ENCODE data around the gene SUCNR1. TPM values are rescaled to one million over a fixed set of nuclear protein-coding genes. Genes with fewer than 3 reads are reported as not detected.

Gene SUCNR1
- total RNA-seq, 1 experiment from 2014 or later: not detected

DNA sequence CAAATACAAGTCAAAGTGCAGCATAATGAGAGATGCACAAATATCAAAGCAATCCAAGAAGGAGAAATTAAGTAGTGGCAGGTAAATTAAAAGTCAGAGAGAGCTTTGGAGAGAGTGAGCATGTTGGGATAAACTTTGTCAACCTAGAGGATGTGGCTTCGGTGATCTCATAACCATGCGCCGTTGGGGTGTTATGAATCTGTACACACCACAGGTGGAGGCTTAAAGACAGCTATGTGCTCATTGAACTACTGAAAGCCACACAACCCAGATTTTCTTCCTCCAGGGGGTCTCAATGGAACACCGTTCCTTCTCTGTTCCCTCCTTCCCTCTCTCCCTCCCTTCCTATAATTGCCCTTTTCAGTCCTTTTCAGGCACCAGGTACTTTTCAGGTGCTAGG lies 52.0 kb downstream of the SUCNR1 start:
- ATAC-seq: peak; percentile 62; the same call in 1 of the 2 replicates
- Histone ChIP-seq H3K9me3 (ENCODE audit: control insufficient read depth, insufficient read depth, low read depth, low read length) (no peaks in the 10 kb centered on the region), H3K4me1 (ENCODE audit: control insufficient read depth, insufficient read depth, low read length) (no peaks in the 10 kb centered on the region), H3K27ac (ENCODE audit: low read length) (no peak overlapping the region), H3K27me3 (ENCODE audit: control insufficient read depth, insufficient read depth, low read length) (no peaks in the 10 kb centered on the region), H3K4me3 (ENCODE audit: low read depth in 2 of 2, low read length in 2 of 2) (no peak overlapping the region), H3K36me3 (ENCODE audit: control insufficient read depth, insufficient read depth, low read length) (no peaks in the 10 kb centered on the region)
- ChIA-PET CTCF (no interaction called here), POLR2A (no interaction called here)
- TF ChIP-seq SIN3A (IDR thresholded peaks at IDR 0.05; ENCODE audit: borderline replicate concordance, insufficient read depth, low read depth, low read length) (no peak), POLR2AphosphoS5 (IDR thresholded peaks at IDR 0.05; ENCODE audit: low read depth, low read length) (no peak), REST (IDR thresholded peaks at IDR 0.05; ENCODE audit: insufficient read depth in 1 of 2, low read depth in 2 of 2, low read length in 1 of 2) (no peak), TCF7L2 (IDR thresholded peaks at IDR 0.05; ENCODE audit: low read depth, low read length) (no peak), CTCF (IDR thresholded peaks at IDR 0.05) (no peak)
- in situ Hi-C loops (cut with HindIII; ENCODE audit: low pct_unique_long_range_greater_than_20kb, low sequenced_read_pairs) (no loop called here), intact Hi-C loops (cut with micrococcal nuclease; ENCODE audit: unreplicated experiment) (no loop called here)
- DNase-seq (ENCODE audit: low read depth, low spot score): no peak
- BruUV-seq (replicated peaks): no TSS peak

- intact Hi-C loops (cut with micrococcal nuclease; ENCODE audit: unreplicated experiment): no loop called here
- no peaks in the 10 kb centered on the region for H3K36me3 ChIP-seq (ENCODE audit: control insufficient read depth, insufficient read depth, low read length)
- no peak overlapping the region for H3K27ac ChIP-seq (ENCODE audit: low read length)
- POLR2A ChIA-PET: no interaction called here
- TF ChIP-seq REST (IDR thresholded peaks at IDR 0.05; ENCODE audit: insufficient read depth in 1 of 2, low read depth in 2 of 2, low read length in 1 of 2) (no peak), POLR2AphosphoS5 (IDR thresholded peaks at IDR 0.05; ENCODE audit: low read depth, low read length) (no peak), CTCF (IDR thresholded peaks at IDR 0.05) (no peak), TCF7L2 (IDR thresholded peaks at IDR 0.05; ENCODE audit: low read depth, low read length) (no peak), SIN3A (IDR thresholded peaks at IDR 0.05; ENCODE audit: borderline replicate concordance, insufficient read depth, low read depth, low read length) (no peak)
- no TSS peak for BruUV-seq (replicated peaks)
- ATAC-seq (0 out of 2 replicates have a peak, but pooled peaks have one; percentile 73), DNase-seq (ENCODE audit: low read depth, low spot score) (no peak)
- H3K4me3 ChIP-seq (ENCODE audit: low read depth in 2 of 2, low read length in 2 of 2): no peak overlapping the region
- in situ Hi-C loops (cut with HindIII; ENCODE audit: low pct_unique_long_range_greater_than_20kb, low sequenced_read_pairs): no loop called here
- H3K4me1 ChIP-seq (ENCODE audit: control insufficient read depth, insufficient read depth, low read length): no peaks in the 10 kb centered on the region
- H3K9me3 ChIP-seq (ENCODE audit: control insufficient read depth, insufficient read depth, low read depth, low read length): no peaks in the 10 kb centered on the region
- no peaks in the 10 kb centered on the region for H3K27me3 ChIP-seq (ENCODE audit: control insufficient read depth, insufficient read depth, low read length)
- CTCF ChIA-PET: no interaction called here
Observed at GRCh38 chr3:151925876-151926275, 52.4 kb downstream of the SUCNR1 start.
